ENCODE results near the gene NFKBIA.

GRCh38 chr14:35433826-35434225 is 29.3 kb upstream of the NFKBIA start:
- TF ChIP-seq, protein P1, sequence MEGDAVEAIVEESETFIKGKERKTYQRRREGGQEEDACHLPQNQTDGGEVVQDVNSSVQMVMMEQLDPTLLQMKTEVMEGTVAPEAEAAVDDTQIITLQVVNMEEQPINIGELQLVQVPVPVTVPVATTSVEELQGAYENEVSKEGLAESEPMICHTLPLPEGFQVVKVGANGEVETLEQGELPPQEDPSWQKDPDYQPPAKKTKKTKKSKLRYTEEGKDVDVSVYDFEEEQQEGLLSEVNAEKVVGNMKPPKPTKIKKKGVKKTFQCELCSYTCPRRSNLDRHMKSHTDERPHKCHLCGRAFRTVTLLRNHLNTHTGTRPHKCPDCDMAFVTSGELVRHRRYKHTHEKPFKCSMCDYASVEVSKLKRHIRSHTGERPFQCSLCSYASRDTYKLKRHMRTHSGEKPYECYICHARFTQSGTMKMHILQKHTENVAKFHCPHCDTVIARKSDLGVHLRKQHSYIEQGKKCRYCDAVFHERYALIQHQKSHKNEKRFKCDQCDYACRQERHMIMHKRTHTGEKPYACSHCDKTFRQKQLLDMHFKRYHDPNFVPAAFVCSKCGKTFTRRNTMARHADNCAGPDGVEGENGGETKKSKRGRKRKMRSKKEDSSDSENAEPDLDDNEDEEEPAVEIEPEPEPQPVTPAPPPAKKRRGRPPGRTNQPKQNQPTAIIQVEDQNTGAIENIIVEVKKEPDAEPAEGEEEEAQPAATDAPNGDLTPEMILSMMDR (IDR thresholded peaks at IDR 0.05; ENCODE audit: low read depth, low read length, poor library complexity, severe bottlenecking): no peak
- TF ChIP-seq EZH2phosphoT487 (IDR thresholded peaks at IDR 0.05; ENCODE audit: borderline replicate concordance, low read length): no peak
